Glutamatergic neuron (in vitro differentiated cells): Measurements from ENCODE around the gene MFAP3. TPM values are rescaled to one million over a fixed set of nuclear protein-coding genes. Genes with fewer than 3 reads are reported as not detected.

Experiments
- DNase-seq: peaks from one replicate; pipeline ENCODE4 v3.0.0; 2022
- H3K27ac Mint-ChIP-seq: one replicate; pipeline ENCODE4 v1.8.0; 2020; ENCODE audit warnings: mild to moderate bottlenecking, mixed read lengths, inconsistent platforms; ENCODE audit not compliant: unreplicated experiment
- H3K27me3 Mint-ChIP-seq: one replicate; pipeline ENCODE4 v1.8.0; 2020; ENCODE audit warnings: mild to moderate bottlenecking, moderate library complexity, mixed read lengths, inconsistent platforms; ENCODE audit not compliant: unreplicated experiment
- H3K36me3 Mint-ChIP-seq: one replicate; pipeline ENCODE4 v1.8.0; 2020; ENCODE audit warnings: mild to moderate bottlenecking, mixed read lengths, inconsistent platforms; ENCODE audit not compliant: unreplicated experiment
- H3K4me1 Mint-ChIP-seq: one replicate; pipeline ENCODE4 v1.8.0; 2020; ENCODE audit warnings: mild to moderate bottlenecking, low read depth, mixed read lengths, inconsistent platforms; ENCODE audit not compliant: unreplicated experiment
- H3K4me3 Mint-ChIP-seq: one replicate; pipeline ENCODE4 v1.8.0; 2020; ENCODE audit warnings: mild to moderate bottlenecking, mixed read lengths, inconsistent platforms; ENCODE audit not compliant: unreplicated experiment
- H3K9me3 Mint-ChIP-seq: one replicate; pipeline ENCODE4 v1.8.0; 2020; ENCODE audit warnings: mild to moderate bottlenecking, moderate library complexity, mixed read lengths, inconsistent platforms; ENCODE audit not compliant: unreplicated experiment
- CTCF ChIP-seq: fragments of 200-600 bp; sonication (generic); IDR thresholded peaks from one replicate; pipeline ENCODE4 v1.5.0; 2021; ENCODE audit not compliant: partially characterized antibody, unreplicated experiment
- total RNA-seq: library from RNA; stranded (reverse); fragmentation: NEBNext Ultra II Directional; extraction: Animal tissue kit (Norgen Biotek cat#: 25700); gene quantifications from one replicate; pipeline ENCODE4 v1.2.1, GENCODE V29; 2021; ENCODE audit not compliant: unreplicated experiment

MFAP3 gene
- total RNA-seq, 1 donor from 2014 or later, result 45.3 TPM

GRCh38 chr5:154103233-154103632 is 64.5 kb downstream of the MFAP3 start:
- Mint-ChIP-seq H3K9me3 (peaks cover 6% of the 10 kb centered on the region), H3K36me3 (no peaks in the 10 kb centered on the region), H3K27me3 (peaks cover 10% of the 10 kb centered on the region), H3K4me3 (peak overlapping the region; percentile 35), H3K27ac (peak overlapping the region; percentile 79), H3K4me1 (peaks cover 14% of the 10 kb centered on the region)
- DNase-seq, result peak; percentile 62
- TF ChIP-seq CTCF, result no peak

Other genes with a start within 250 kb of the MFAP3 start
- 25.8 TPM for gene FAM114A2, start 57 bp upstream of the MFAP3 start, total RNA-seq
- gene GALNT10, start 151.8 kb downstream of the MFAP3 start, total RNA-seq, result 4.8 TPM